Sigmoid colon (tissue), 7 donors: ENCODE data around the gene HELZ2. TPM values are rescaled to one million over a fixed set of nuclear protein-coding genes. Genes with fewer than 3 reads are reported as not detected.

Experiments used
- DNase-seq: peaks from one replicate; pipeline ENCODE4 v3.0.0-alpha.2; 2019
- H3K27ac ChIP-seq, 4 donors: fragments of 200-600 bp; sonication (generic); one replicate each; pipeline ENCODE4 v1.5.1; 2016 to 2019; ENCODE audit warnings: mild to moderate bottlenecking in 1 of 4
- H3K27me3 ChIP-seq, 3 donors: fragments of 200-600 bp; sonication (generic); one replicate each; pipeline ENCODE4 v1.5.1; 2019; ENCODE audit warnings: mild to moderate bottlenecking in 1 of 3
- H3K36me3 ChIP-seq, 4 donors: fragments of 200-600 bp; sonication (generic); one replicate each; pipeline ENCODE4 v1.5.1; 2016 to 2019
- H3K4me1 ChIP-seq, 4 donors: fragments of 200-600 bp; sonication (generic); one replicate each; pipeline ENCODE4 v1.5.1; 2017 to 2019
- H3K4me3 ChIP-seq, 4 donors: fragments of 200-600 bp; sonication (generic); one replicate each; pipeline ENCODE4 v1.5.1; 2017 to 2019; ENCODE audit warnings: mild to moderate bottlenecking in 2 of 4, moderate library complexity in 1 of 4
- H3K9me3 ChIP-seq, 4 donors: fragments of 200-600 bp in 3 of 4; sonication (generic) in 3 of 4; one replicate each; pipeline versions ENCODE4 v1.5.1 to v1.6.1; 2013 to 2019
- CTCF ChIP-seq, 4 experiments: fragments of 450-650 bp in 3 of 4; fragments of 200-600 bp in 1 of 4; IDR thresholded peaks; one replicate each; pipeline ENCODE4 v1.5.1; 2016 to 2019; ENCODE audit warnings: antibody characterized with exemption in 4 of 4, mild to moderate bottlenecking in 3 of 4, moderate library complexity in 2 of 4
- EP300 ChIP-seq, 4 donors: sonication (generic); formaldehyde crosslinking; IDR thresholded peaks; one replicate each; pipeline ENCODE4 v1.6.1; 2017; ENCODE audit warnings: antibody characterized with exemption in 4 of 4
- POLR2A ChIP-seq, 2 donors: fragments of 450-650 bp; IDR thresholded peaks; one replicate each; pipeline ENCODE4 v1.6.1; 2016; ENCODE audit warnings: antibody characterized with exemption in 2 of 2, mild to moderate bottlenecking in 2 of 2, moderate library complexity in 2 of 2
- POLR2AphosphoS5 ChIP-seq, 4 donors: sonication (generic); formaldehyde crosslinking; IDR thresholded peaks; one replicate each; pipeline ENCODE4 v1.6.1; 2017; ENCODE audit warnings: antibody characterized with exemption in 4 of 4
- WGBS, 2 donors: extraction: QIAGEN DNeasy Blood & Tissue Kit; methylation state at CpG; one replicate each; pipeline ENCODE4 v1.1.7; 2013; 5-methylcytosine and 5-hydroxymethylcytosine counted together
- intact Hi-C: fragments of 100-400 bp; cut with DNase I; formaldehyde crosslinking; loops from one replicate; pipeline ENCODE4 v1.15.1; 2023
- polyA plus RNA-seq, 3 donors: library from polyadenylated mRNA; stranded (reverse); fragments of 200-250 nt; gene quantifications; one replicate each; pipeline ENCODE4 v1.2.3, GENCODE V29; 2013
- total RNA-seq, 4 donors: library from RNA; depleted of rRNA; stranded (reverse); fragments of >200 nt; gene quantifications; one replicate each; pipeline ENCODE4 v1.1.0, GENCODE V29; 2016
- donor health status: healthy with polysubstance abuse.
- donor health status: Bipolar disorder and iron deficiency.
- donor health status: healthy.

HELZ2 gene
- total and polyA plus RNA-seq, 7 donors = 1.2 to 48.1 (median 13.6) TPM

DNA sequence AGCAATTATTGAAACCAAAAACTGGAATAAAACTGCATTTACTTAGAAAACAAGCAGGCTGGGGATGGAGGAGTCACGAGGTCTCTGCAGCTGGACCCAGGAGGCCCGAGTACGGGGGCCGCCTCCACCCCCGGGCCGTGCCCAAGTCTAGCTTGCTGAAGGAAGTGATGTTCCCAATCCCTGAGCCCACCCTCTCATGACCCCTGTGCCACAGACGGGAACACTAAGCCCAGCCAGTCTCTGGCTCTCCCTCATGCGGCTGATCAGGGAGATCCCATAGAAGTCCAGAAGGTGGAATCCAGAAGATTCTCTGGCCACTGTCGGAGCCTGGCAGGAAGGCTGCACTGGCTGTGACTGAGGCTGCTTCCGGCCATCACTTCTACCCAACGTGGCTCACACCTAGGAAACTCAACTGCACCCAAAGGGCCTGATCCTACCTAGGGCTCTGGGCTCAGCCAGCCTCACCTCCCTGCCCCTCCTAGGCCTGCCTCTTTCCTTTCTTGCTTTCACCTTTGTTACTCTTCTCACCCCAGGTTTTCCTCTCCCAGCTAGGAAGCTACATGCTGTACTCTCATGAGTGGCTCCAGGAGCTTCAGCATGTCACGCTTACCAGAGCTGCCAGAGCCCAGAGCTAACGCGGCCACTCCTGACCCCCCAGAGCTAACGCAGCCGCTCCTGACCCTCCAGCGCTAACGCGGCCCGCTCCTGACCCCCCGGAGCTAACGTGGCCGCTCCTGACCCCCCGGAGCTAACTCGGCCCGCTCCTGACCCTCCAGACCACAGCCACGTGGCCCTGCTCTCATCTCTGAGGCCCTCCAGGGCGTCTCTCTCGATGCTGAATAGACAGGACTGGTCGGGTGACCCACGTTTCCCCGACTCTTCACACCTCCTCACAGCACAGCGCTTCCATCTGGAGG lies 24.7 kb upstream of the HELZ2 start:
- no peak for TF ChIP-seq EP300 (IDR thresholded peaks at IDR 0.05)
- no peak for TF ChIP-seq POLR2AphosphoS5 (IDR thresholded peaks at IDR 0.05)
- no peak for TF ChIP-seq CTCF (IDR thresholded peaks at IDR 0.05)
- no peak for TF ChIP-seq POLR2A (IDR thresholded peaks at IDR 0.05)
- H3K36me3 ChIP-seq = peaks cover 9 to 80% (median 33%) of the 10 kb centered on the region in 4 donors
- no peak for DNase-seq
- no peaks in the 10 kb centered on the region for H3K27me3 ChIP-seq
- H3K4me1 ChIP-seq = peaks cover 0 to 6% (median 0%) of the 10 kb centered on the region in 4 donors
- no peak overlapping the region for H3K4me3 ChIP-seq
- H3K27ac ChIP-seq = no peak overlapping the region
- no peaks in the 10 kb centered on the region for H3K9me3 ChIP-seq
- intact Hi-C loops = no loop called here
- 91 to 94% methylated on average over 33 of the region's 33 CpGs for WGBS, 2 donors

DNA sequence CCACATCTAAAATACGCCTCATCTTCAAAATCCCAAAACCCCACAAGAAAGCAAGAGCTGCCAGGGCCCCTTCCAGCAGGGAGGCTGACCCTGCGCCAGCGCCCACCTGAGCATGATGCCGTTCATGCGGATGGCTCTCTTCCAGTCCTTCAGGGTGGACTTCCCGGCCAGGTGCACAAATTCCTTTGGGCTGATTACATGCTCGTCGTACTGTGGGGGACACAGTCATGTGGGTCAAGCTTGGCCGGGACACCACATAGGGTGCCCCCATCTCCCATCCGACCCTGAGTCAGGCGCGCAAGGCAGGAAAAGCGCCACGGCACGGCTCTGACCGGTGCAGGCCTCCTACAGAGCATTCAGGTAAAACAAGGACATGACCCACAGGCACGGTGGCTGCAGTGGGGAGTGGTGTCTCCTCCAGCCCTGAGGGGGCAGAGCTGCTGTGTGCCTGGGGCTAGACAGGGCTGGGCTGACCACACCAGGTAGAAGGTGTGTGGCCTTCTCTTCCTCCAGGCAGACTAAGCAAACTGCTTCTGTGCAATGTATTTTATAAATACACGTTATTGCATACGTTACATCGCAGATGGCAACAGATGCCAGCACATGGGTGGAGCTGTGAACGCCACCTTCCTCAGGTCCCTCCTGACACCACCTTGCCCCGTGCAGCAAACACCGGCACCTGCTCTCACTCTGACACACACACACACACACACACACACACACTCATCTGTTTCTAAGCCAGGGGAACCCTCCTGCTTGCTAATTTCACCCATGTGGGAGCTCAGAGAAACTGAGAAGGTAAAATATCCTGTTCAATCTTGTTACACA lies 23.8 kb upstream of the HELZ2 start:
- no peak for TF ChIP-seq CTCF (IDR thresholded peaks at IDR 0.05)
- TF ChIP-seq POLR2A (IDR thresholded peaks at IDR 0.05) = no peak
- Histone ChIP-seq H3K9me3 (no peaks in the 10 kb centered on the region), H3K27me3 (no peaks in the 10 kb centered on the region), H3K4me1 (peaks cover 0 to 6% (median 0%) of the 10 kb centered on the region in 4 donors), H3K27ac (no peak overlapping the region), H3K4me3 (no peak overlapping the region), H3K36me3 (peaks cover 7 to 85% (median 32%) of the 10 kb centered on the region in 4 donors)
- no peak for DNase-seq
- intact Hi-C loops = no loop called here
- 88 to 91% methylated on average over 23 of the region's 23 CpGs for WGBS, 2 donors

DNA sequence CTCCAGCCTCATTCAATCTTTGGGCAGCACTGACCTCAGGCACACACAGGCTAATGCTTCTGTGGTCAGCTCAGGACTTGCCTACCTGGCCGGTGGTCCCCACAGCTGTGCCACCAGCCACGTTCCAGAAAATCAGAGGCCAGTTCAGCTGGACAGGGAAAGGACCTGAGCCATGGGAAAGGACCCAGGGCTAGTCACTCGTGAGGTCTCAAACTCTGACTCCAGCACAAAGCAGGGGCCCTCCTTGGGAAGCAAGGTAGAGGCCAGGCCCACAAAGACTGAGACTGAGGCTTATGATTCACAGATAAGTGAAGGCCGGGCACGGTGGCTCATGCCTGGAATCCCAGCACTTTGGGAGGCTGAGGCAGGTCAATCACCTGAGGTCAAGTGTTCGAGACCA lies 22.4 kb upstream of the HELZ2 start:
- no peak for DNase-seq
- WGBS, 2 donors = 95% methylated on average over 6 of the region's 6 CpGs
- Histone ChIP-seq H3K36me3 (peaks cover 12 to 85% (median 34%) of the 10 kb centered on the region in 4 donors), H3K27ac (no peak overlapping the region), H3K9me3 (no peaks in the 10 kb centered on the region), H3K4me3 (no peak overlapping the region), H3K27me3 (no peaks in the 10 kb centered on the region), H3K4me1 (peaks cover 0 to 6% (median 0%) of the 10 kb centered on the region in 4 donors)
- intact Hi-C loops = no loop called here
- no peak for TF ChIP-seq CTCF (IDR thresholded peaks at IDR 0.05)
- no peak for TF ChIP-seq EP300 (IDR thresholded peaks at IDR 0.05)
- no peak for TF ChIP-seq POLR2A (IDR thresholded peaks at IDR 0.05)
- no peak for TF ChIP-seq POLR2AphosphoS5 (IDR thresholded peaks at IDR 0.05)

GRCh38 chr20:63595416-63596127 lies 21.5 kb upstream of the HELZ2 start:
- TF ChIP-seq EP300 (IDR thresholded peaks at IDR 0.05) (no peak), CTCF (IDR thresholded peaks at IDR 0.05) (no peak)
- DNase-seq = no peak
- intact Hi-C loops = no loop called here
- Histone ChIP-seq H3K27ac (no peak overlapping the region), H3K9me3 (no peaks in the 10 kb centered on the region), H3K27me3 (no peaks in the 10 kb centered on the region), H3K4me1 (peaks cover 0 to 6% (median 0%) of the 10 kb centered on the region in 4 donors), H3K36me3 (peaks cover 19 to 85% (median 33%) of the 10 kb centered on the region in 4 donors), H3K4me3 (no peak overlapping the region)
- 94 to 95% methylated on average over 30 of the region's 30 CpGs for WGBS, 2 donors
